ENCODE results near the gene CCDC122. TPM values are rescaled to one million over a fixed set of nuclear protein-coding genes. Genes with fewer than 3 reads are reported as not detected.

The CCDC122 gene
- total RNA-seq, 1 experiment from 2014 or later, result 10.5 TPM

DNA sequence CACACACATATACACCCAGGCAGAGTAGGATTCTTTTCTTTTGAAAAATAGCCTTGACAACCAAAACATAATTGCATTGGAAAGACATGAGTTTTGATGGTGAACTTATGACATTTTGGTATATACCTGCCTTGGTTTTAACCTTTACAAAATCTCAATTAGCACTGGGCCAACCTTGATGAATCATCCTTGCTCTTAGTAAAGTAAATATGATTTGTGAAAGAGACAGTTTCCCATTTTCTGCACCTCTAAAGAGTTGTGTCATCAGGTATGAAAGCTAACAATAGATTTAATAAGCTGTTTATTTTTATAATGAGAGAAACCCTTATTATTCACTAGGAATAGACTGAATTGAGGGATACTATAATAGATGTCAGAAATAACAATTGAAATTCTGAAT is 77.0 kb downstream of the CCDC122 start:
- peaks cover 20% of the 10 kb centered on the region for H3K4me1 Mint-ChIP-seq
- ChIA-PET POLR2A (no interaction called here), CTCF (no interaction called here)
- H3K27me3 Mint-ChIP-seq (ENCODE audit: low read depth), result no peaks in the 10 kb centered on the region
- H3K4me3 Mint-ChIP-seq, result no peak overlapping the region
- no peak overlapping the region for H3K27ac Mint-ChIP-seq
- TF ChIP-seq, protein P1, sequence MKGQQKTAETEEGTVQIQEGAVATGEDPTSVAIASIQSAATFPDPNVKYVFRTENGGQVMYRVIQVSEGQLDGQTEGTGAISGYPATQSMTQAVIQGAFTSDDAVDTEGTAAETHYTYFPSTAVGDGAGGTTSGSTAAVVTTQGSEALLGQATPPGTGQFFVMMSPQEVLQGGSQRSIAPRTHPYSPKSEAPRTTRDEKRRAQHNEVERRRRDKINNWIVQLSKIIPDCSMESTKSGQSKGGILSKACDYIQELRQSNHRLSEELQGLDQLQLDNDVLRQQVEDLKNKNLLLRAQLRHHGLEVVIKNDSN (CRISPR knock-in tag; IDR thresholded peaks at IDR 0.05), result no peak
- TF ChIP-seq JAZF1 (CRISPR knock-in tag; IDR thresholded peaks at IDR 0.05), result no peak
- no peak for TF ChIP-seq PRRX2 (CRISPR knock-in tag; IDR thresholded peaks at IDR 0.05)
- no peak for TF ChIP-seq SP1 (CRISPR knock-in tag; conservative IDR thresholded peaks at IDR 0.05)
- no peak for TF ChIP-seq AFF4 (CRISPR knock-in tag; IDR thresholded peaks at IDR 0.05; ENCODE audit: borderline replicate concordance)
- TF ChIP-seq, protein P2, sequence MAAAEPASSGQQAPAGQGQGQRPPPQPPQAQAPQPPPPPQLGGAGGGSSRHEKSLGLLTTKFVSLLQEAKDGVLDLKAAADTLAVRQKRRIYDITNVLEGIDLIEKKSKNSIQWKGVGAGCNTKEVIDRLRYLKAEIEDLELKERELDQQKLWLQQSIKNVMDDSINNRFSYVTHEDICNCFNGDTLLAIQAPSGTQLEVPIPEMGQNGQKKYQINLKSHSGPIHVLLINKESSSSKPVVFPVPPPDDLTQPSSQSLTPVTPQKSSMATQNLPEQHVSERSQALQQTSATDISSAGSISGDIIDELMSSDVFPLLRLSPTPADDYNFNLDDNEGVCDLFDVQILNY (CRISPR knock-in tag; IDR thresholded peaks at IDR 0.05), result no peak
- no peak for TF ChIP-seq CREB1 (CRISPR knock-in tag; IDR thresholded peaks at IDR 0.05)
- H3K9me3 Mint-ChIP-seq, result no peaks in the 10 kb centered on the region
- ATAC-seq (no peak), DNase-seq (ENCODE audit: low spot score) (no peak)
- no peaks in the 10 kb centered on the region for H3K36me3 Mint-ChIP-seq

GRCh38 chr13:43800828-43801227 is 78.7 kb downstream of the CCDC122 start:
- Mint-ChIP-seq H3K9me3 (no peaks in the 10 kb centered on the region), H3K27me3 (ENCODE audit: low read depth) (no peaks in the 10 kb centered on the region), H3K4me1 (peaks cover 18% of the 10 kb centered on the region), H3K36me3 (no peaks in the 10 kb centered on the region), H3K27ac (no peak overlapping the region), H3K4me3 (no peak overlapping the region)
- ChIA-PET POLR2A (no interaction called here), CTCF (interaction anchor here (0.8 kb wide), 1 partner anchor 498 kb away, joined by 3 read pairs; no protein-coding TSS in a partner anchor)
- DNase-seq (ENCODE audit: low spot score), result no peak
- ATAC-seq, result no peak
- no peak for TF ChIP-seq NFE2L1 (CRISPR knock-in tag; IDR thresholded peaks at IDR 0.05)
- TF ChIP-seq NR2C2 (CRISPR knock-in tag; IDR thresholded peaks at IDR 0.05), result no peak

DNA sequence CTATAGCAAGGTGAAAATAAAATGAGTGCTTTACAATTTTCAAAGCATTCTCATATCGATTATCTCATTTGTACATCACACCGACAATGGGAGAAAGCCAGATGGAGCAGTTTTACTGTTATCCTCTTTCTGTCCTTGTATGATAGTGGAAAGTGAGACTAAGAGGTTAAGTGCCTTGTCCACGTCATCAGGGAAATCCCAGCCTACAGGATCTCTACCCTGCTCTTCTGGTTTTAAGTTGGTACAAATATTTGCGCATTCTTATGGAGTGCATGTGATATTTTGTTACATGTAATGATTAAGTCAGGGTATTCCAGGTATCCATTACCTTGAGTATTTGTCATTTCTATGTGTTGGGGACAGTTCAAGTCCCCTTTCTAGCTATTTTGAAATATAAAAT is 80.3 kb downstream of the CCDC122 start:
- ChIA-PET CTCF (no interaction called here), POLR2A (no interaction called here)
- TF ChIP-seq RELA (CRISPR knock-in tag; IDR thresholded peaks at IDR 0.05; ENCODE audit: borderline replicate concordance) (no peak), JUN (CRISPR knock-in tag; IDR thresholded peaks at IDR 0.05) (no peak)
- TF ChIP-seq, protein P3, sequence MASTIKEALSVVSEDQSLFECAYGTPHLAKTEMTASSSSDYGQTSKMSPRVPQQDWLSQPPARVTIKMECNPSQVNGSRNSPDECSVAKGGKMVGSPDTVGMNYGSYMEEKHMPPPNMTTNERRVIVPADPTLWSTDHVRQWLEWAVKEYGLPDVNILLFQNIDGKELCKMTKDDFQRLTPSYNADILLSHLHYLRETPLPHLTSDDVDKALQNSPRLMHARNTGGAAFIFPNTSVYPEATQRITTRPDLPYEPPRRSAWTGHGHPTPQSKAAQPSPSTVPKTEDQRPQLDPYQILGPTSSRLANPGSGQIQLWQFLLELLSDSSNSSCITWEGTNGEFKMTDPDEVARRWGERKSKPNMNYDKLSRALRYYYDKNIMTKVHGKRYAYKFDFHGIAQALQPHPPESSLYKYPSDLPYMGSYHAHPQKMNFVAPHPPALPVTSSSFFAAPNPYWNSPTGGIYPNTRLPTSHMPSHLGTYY (CRISPR knock-in tag; IDR thresholded peaks at IDR 0.05), result no peak
- no peaks in the 10 kb centered on the region for H3K9me3 Mint-ChIP-seq
- no peak for ATAC-seq
- H3K36me3 Mint-ChIP-seq, result no peaks in the 10 kb centered on the region
- no peak overlapping the region for H3K4me3 Mint-ChIP-seq
- DNase-seq (ENCODE audit: low spot score), result no peak
- no peaks in the 10 kb centered on the region for H3K27me3 Mint-ChIP-seq (ENCODE audit: low read depth)
- H3K4me1 Mint-ChIP-seq, result peaks cover 5% of the 10 kb centered on the region
- H3K27ac Mint-ChIP-seq, result no peak overlapping the region

- no peak for TF ChIP-seq PRRX2 (CRISPR knock-in tag; IDR thresholded peaks at IDR 0.05)
- TF ChIP-seq ZNF512 (CRISPR knock-in tag; IDR thresholded peaks at IDR 0.05; ENCODE audit: borderline replicate concordance), result no peak
- Mint-ChIP-seq H3K36me3 (no peaks in the 10 kb centered on the region), H3K9me3 (no peaks in the 10 kb centered on the region), H3K27me3 (ENCODE audit: low read depth) (no peaks in the 10 kb centered on the region), H3K4me1 (no peaks in the 10 kb centered on the region), H3K27ac (no peak overlapping the region), H3K4me3 (no peak overlapping the region)
- ChIA-PET CTCF (no interaction called here), POLR2A (no interaction called here)
- DNase-seq (ENCODE audit: low spot score) (no peak), ATAC-seq (no peak)
These were observed 81.7 kb downstream of the CCDC122 start for GRCh38 chr13:43797869-43798268.

All from WTC11 (cell line).